ENCODE results near the gene CASP14. TPM values are rescaled to one million over a fixed set of nuclear protein-coding genes. Genes with fewer than 3 reads are reported as not detected.

CASP14 gene
- total RNA-seq, 1 experiment from 2014 or later, result not detected

DNA sequence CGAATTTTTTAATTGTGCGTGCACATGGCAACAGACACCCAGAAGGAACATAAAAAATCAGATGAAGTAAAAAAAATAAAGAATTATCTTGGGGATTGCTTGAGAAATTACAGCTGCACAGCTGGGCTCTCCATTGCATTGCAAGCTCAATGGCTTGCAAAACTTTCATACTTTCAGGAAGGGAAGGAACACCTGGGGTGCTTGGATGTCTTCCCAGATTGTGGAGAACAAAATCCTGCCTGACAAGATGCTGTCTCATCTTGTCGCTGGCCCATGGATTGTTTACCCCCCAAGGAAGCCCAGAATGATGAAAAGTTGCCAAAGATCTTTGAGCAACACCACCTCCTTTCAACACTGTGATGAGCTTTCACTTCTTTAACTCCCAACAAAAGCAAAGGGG, 11.0 kb upstream of the CASP14 start:
- no peaks in the 10 kb centered on the region for H3K36me3 Mint-ChIP-seq (ENCODE audit: insufficient read depth, unreplicated experiment)
- H3K4me3 Mint-ChIP-seq (ENCODE audit: low read depth, unreplicated experiment), result no peak overlapping the region
- no peak for TF ChIP-seq CTCF (IDR thresholded peaks at IDR 0.05; ENCODE audit: unreplicated experiment)
- DNase-seq, result no peak
- H3K27me3 Mint-ChIP-seq (ENCODE audit: unreplicated experiment), result peaks cover 42% of the 10 kb centered on the region
- H3K9me3 Mint-ChIP-seq (ENCODE audit: low read depth, unreplicated experiment), result no peaks in the 10 kb centered on the region
- H3K4me1 Mint-ChIP-seq (ENCODE audit: low read depth, unreplicated experiment), result no peaks in the 10 kb centered on the region
- intact Hi-C loops (cut with micrococcal nuclease; ENCODE audit: unreplicated experiment), result no loop called here
- H3K27ac Mint-ChIP-seq (ENCODE audit: unreplicated experiment), result no peak overlapping the region
- BruUV-seq (replicated peaks), result no TSS peak
- CTCF ChIA-PET, result no interaction called here

DNA sequence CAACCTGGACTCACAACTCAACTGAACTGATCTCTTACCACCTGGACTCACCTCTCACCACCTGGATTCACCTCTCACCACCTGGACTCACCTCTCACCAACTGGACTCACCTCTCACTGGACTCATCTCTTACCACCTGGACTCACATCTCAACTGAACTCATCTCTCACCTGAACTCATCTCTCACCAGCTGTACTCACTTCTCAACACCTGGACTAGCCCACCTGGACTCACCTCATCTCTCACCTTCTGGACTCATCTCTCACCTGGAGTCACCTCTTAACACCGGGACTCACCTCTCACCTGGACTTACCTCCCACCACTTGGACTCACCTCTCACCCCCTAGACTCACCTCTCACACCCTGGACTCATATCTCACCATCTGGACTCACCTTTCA, 7.3 kb upstream of the CASP14 start:
- CTCF ChIA-PET, result no interaction called here
- intact Hi-C loops (cut with micrococcal nuclease; ENCODE audit: unreplicated experiment), result no loop called here
- Mint-ChIP-seq H3K4me1 (ENCODE audit: low read depth, unreplicated experiment) (no peaks in the 10 kb centered on the region), H3K36me3 (ENCODE audit: insufficient read depth, unreplicated experiment) (no peaks in the 10 kb centered on the region), H3K4me3 (ENCODE audit: low read depth, unreplicated experiment) (no peak overlapping the region), H3K27ac (ENCODE audit: unreplicated experiment) (no peak overlapping the region), H3K9me3 (ENCODE audit: low read depth, unreplicated experiment) (no peaks in the 10 kb centered on the region), H3K27me3 (ENCODE audit: unreplicated experiment) (peaks cover 18% of the 10 kb centered on the region)
- no peak for DNase-seq
- no peak for TF ChIP-seq CTCF (IDR thresholded peaks at IDR 0.05; ENCODE audit: unreplicated experiment)
- no TSS peak for BruUV-seq (replicated peaks)

GRCh38 chr19:15042826-15043225, 6.5 kb upstream of the CASP14 start:
- H3K9me3 Mint-ChIP-seq (ENCODE audit: low read depth, unreplicated experiment), result no peaks in the 10 kb centered on the region
- CTCF ChIA-PET, result no interaction called here
- intact Hi-C loops (cut with micrococcal nuclease; ENCODE audit: unreplicated experiment), result no loop called here
- no peaks in the 10 kb centered on the region for H3K36me3 Mint-ChIP-seq (ENCODE audit: insufficient read depth, unreplicated experiment)
- BruUV-seq (replicated peaks), result no TSS peak
- TF ChIP-seq CTCF (IDR thresholded peaks at IDR 0.05; ENCODE audit: unreplicated experiment), result no peak
- DNase-seq, result no peak
- no peaks in the 10 kb centered on the region for H3K4me1 Mint-ChIP-seq (ENCODE audit: low read depth, unreplicated experiment)
- no peak overlapping the region for H3K4me3 Mint-ChIP-seq (ENCODE audit: low read depth, unreplicated experiment)
- peaks cover 18% of the 10 kb centered on the region for H3K27me3 Mint-ChIP-seq (ENCODE audit: unreplicated experiment)
- H3K27ac Mint-ChIP-seq (ENCODE audit: unreplicated experiment), result no peak overlapping the region

DNA sequence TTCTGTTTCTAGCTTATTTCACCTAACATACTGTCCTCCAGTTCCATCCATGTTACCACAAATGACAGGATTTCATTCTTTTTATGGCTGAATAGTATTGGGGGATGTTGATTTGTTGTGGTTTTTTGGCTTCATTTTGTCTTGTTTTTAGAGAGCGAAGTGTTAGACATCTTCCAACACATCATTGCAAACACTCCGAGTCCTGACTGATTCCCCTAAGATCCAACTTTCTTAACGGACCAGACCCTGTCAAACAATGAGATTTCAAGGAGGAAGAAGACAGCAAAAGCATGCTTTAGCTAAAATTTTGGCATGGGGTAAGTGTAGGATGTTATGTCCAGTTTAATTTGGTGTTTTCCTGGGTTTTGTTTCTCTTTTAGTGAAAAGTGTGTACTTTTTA, 3.8 kb upstream of the CASP14 start:
- CTCF ChIA-PET, result no interaction called here
- peaks cover 2% of the 10 kb centered on the region for H3K9me3 Mint-ChIP-seq (ENCODE audit: low read depth, unreplicated experiment)
- no TSS peak for BruUV-seq (replicated peaks)
- no peak for DNase-seq
- no peaks in the 10 kb centered on the region for H3K36me3 Mint-ChIP-seq (ENCODE audit: insufficient read depth, unreplicated experiment)
- no peak overlapping the region for H3K4me3 Mint-ChIP-seq (ENCODE audit: low read depth, unreplicated experiment)
- no peak overlapping the region for H3K27ac Mint-ChIP-seq (ENCODE audit: unreplicated experiment)
- no peak for TF ChIP-seq CTCF (IDR thresholded peaks at IDR 0.05; ENCODE audit: unreplicated experiment)
- H3K4me1 Mint-ChIP-seq (ENCODE audit: low read depth, unreplicated experiment), result no peaks in the 10 kb centered on the region
- intact Hi-C loops (cut with micrococcal nuclease; ENCODE audit: unreplicated experiment), result no loop called here
- H3K27me3 Mint-ChIP-seq (ENCODE audit: unreplicated experiment), result peaks cover 44% of the 10 kb centered on the region

GRCh38 chr19:15047680-15048079, 1.6 kb upstream of the CASP14 start:
- intact Hi-C loops (cut with micrococcal nuclease; ENCODE audit: unreplicated experiment), result no loop called here
- H3K36me3 Mint-ChIP-seq (ENCODE audit: insufficient read depth, unreplicated experiment), result no peaks in the 10 kb centered on the region
- peaks cover 66% of the 10 kb centered on the region for H3K27me3 Mint-ChIP-seq (ENCODE audit: unreplicated experiment)
- no peak overlapping the region for H3K27ac Mint-ChIP-seq (ENCODE audit: unreplicated experiment)
- TF ChIP-seq CTCF (IDR thresholded peaks at IDR 0.05; ENCODE audit: unreplicated experiment), result no peak
- H3K9me3 Mint-ChIP-seq (ENCODE audit: low read depth, unreplicated experiment), result peaks cover 4% of the 10 kb centered on the region
- no peak overlapping the region for H3K4me3 Mint-ChIP-seq (ENCODE audit: low read depth, unreplicated experiment)
- H3K4me1 Mint-ChIP-seq (ENCODE audit: low read depth, unreplicated experiment), result no peaks in the 10 kb centered on the region
- no peak for DNase-seq
- BruUV-seq (replicated peaks), result no TSS peak
- CTCF ChIA-PET, result no interaction called here

Data from Calu3 (cell line).